Right forelimb (tissue), 1 donor: ENCODE measurements around the gene GPR78.
"Not testable (repeated sequence)": the region's sequence is repeated elsewhere in the genome, so short reads cannot be mapped to it uniquely, and the experiment has no call there.

Experiments
- DNase-seq: peaks from one replicate; pipeline ENCODE4 v3.0.0-alpha.2; 2018

GPR78 gene

DNA sequence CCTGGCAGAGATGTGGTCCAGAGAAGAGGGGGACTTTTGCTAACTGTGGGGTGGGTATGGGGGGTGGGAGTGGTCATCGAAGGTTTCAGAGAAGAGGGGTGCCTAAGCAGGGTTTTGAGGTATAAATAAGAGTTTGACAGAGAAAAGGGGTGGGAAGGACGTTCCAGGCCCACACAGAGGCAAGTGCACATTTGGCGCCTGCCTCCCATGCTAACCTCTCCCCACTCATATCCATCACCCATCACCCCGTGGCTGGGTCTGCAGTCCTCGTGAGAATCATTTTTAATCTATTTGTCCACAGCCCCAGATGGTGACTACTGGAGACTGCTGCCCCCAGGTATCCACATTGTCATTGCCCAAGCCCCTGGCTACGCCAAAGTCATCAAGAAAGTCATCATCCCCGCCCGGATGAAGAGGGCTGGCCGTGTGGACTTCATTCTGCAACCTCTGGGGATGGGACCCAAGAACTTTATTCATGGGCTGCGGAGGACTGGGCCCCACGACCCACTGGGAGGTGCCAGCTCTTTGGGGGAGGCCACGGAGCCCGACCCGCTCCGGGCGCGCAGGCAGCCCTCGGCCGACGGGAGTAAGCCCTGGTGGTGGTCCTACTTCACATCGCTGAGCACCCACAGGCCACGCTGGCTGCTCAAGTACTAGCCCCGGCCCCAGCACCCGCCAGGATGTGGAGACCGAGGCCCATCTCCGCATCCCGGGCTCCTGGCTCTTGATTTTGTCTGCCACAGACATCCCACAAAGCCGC, 38.9 kb downstream of the GPR78 start:
- DNase-seq = no peak

DNA sequence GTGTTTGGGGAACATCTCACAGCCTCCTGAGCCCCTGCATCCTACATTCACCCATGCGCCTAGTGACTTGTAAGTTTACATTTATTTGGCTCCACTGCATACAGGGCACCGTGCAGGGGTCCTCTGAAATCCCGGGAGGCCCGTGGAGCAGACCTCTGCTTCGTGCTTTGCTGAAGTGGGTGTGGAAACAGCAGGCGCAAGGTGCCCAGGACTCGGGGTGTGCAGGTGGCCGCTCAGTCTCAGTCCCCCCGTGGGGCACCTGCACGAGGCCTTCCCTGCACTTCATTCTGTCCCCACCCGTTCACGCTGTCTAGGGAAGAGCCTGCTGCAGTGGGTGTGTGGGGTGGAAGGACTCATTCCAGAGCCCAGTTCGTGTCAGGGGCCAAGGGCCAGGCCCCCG, 40.9 kb downstream of the GPR78 start:
- DNase-seq = not testable (repeated sequence)

DNA sequence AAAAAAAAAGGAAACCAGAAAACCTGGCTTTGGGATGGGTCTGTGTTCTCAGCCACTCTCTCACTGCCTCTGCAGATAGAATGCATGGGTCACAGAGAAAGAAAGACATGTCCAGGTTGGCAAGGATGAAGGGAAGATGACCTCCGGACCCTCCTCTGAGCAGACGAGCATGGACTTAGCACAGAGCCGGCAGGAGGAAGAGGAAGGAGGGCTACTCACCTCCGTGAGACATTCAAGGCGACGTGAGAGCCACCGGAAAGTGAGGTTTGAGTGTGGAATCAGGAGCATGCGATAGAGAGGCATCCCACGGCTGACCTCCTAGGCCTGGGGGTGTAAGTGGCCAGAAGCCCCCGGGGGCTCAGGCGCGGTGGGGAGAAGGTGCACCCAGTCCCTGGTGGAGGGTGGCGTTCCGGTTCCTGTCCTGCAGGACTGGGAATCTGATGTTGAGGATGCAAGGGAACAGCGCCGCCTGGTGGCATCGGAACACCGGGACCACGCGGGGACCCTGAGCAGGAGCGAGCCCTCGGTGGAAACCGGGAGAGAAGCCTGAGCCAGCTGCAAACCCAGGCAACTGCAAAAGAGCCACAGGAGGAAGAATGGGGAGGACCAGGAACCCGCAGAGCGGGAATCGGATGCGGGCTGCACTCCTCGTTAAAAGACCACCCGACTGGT, 44.5 kb downstream of the GPR78 start:
- DNase-seq = not testable (repeated sequence)

DNA sequence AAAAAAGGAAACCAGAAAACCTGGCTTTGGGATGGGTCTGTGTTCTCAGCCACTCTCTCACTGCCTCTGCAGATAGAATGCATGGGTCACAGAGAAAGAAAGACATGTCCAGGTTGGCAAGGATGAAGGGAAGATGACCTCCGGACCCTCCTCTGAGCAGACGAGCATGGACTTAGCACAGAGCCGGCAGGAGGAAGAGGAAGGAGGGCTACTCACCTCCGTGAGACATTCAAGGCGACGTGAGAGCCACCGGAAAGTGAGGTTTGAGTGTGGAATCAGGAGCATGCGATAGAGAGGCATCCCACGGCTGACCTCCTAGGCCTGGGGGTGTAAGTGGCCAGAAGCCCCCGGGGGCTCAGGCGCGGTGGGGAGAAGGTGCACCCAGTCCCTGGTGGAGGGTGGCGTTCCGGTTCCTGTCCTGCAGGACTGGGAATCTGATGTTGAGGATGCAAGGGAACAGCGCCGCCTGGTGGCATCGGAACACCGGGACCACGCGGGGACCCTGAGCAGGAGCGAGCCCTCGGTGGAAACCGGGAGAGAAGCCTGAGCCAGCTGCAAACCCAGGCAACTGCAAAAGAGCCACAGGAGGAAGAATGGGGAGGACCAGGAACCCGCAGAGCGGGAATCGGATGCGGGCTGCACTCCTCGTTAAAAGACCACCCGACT, 50.2 kb downstream of the GPR78 start:
- DNase-seq = not testable (repeated sequence)

DNA sequence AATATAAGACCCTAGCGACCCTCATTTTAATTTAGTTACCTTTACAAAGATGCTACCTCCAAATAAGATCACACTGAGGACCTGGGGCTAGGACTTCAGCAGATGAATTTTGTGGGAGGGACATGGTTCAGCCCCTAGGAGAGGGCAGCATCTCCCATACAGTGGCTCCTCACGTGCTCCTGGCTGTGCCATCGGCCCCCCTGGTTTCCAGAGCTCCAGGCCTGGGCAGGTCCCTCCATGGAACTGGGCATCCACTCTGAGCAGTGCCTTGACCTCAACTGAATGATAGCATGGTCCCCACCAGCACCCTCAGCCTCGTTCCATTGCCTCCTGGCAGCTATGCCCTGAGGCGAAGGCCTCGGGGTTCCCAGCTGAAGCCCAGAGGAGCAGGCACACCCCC, 51.7 kb downstream of the GPR78 start:
- not testable (repeated sequence) for DNase-seq

DNA sequence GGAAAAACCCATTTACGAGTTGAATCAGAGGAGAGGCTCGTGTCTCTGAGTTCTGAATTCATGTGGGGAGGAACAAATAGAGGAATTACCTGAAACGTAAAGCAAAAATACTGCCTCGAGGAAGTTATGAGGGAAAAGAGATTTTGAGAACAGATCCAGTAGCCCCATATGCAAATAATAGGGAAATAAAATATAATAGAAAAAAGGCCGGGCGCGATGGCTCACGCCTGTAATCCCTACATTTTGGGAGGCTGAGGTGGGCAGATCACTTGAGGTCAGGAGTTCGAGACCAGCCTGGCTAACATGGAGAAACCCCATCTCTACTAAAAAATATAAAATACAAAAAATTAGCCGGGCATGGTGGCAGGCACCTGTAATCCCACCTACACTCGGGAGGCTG, 54.6 kb downstream of the GPR78 start:
- not testable (repeated sequence) for DNase-seq

DNA sequence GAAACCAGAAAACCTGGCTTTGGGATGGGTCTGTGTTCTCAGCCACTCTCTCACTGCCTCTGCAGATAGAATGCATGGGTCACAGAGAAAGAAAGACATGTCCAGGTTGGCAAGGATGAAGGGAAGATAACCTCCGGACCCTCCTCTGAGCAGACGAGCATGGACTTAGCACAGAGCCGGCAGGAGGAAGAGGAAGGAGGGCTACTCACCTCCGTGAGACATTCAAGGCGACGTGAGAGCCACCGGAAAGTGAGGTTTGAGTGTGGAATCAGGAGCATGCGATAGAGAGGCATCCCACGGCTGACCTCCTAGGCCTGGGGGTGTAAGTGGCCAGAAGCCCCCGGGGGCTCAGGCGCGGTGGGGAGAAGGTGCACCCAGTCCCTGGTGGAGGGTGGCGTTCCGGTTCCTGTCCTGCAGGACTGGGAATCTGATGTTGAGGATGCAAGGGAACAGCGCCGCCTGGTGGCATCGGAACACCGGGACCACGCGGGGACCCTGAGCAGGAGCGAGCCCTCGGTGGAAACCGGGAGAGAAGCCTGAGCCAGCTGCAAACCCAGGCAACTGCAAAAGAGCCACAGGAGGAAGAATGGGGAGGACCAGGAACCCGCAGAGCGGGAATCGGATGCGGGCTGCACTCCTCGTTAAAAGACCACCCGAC, 55.8 kb downstream of the GPR78 start:
- not testable (repeated sequence) for DNase-seq
